HG03280 (cell line): ENCODE results near the gene STK11.
"Not testable (repeated sequence)": the region's sequence is repeated elsewhere in the genome, so short reads cannot be mapped to it uniquely, and the experiment has no call there.

Source experiments
- ATAC-seq: cut with Tn5 transposase; IDR thresholded peaks from one replicate; pipeline ENCODE4 v1.9.1; 2021; ENCODE audit warnings: mild to moderate bottlenecking, moderate library complexity; ENCODE audit not compliant: unreplicated experiment

STK11 gene

GRCh38 chr19:1246265-1247087 lies 40.9 kb downstream of the STK11 start:
- not testable (repeated sequence) for ATAC-seq

GRCh38 chr19:1247748-1248138 lies 42.2 kb downstream of the STK11 start:
- no peak for ATAC-seq

GRCh38 chr19:1248139-1248785 lies 42.7 kb downstream of the STK11 start, which contains the start of gene MIDN:
Gene MIDN, plus strand, starts transcription at chr19:1248583. Its CDS starts 1,714 bp downstream, at chr19:1250297.
- ATAC-seq, result peak; percentile 10

- ATAC-seq, result peak; percentile 28
These were observed 43.3 kb downstream of the STK11 start for GRCh38 chr19:1248786-1249297.

- peak; percentile 53 for ATAC-seq
These were observed 43.9 kb downstream of the STK11 start for GRCh38 chr19:1249298-1249989.

- ATAC-seq, result no peak
These were observed 44.4 kb downstream of the STK11 start for GRCh38 chr19:1249990-1250436.

- no peak for ATAC-seq
These were observed 45.1 kb downstream of the STK11 start for GRCh38 chr19:1250437-1251260.

- ATAC-seq, result no peak
These were observed 46.0 kb downstream of the STK11 start for GRCh38 chr19:1251330-1252220.

- ATAC-seq, result no peak
These were observed 46.7 kb downstream of the STK11 start for GRCh38 chr19:1252221-1252820.

GRCh38 chr19:1252821-1253513 lies 47.4 kb downstream of the STK11 start:
- ATAC-seq, result no peak

- ATAC-seq, result no peak
These were observed 48.0 kb downstream of the STK11 start for GRCh38 chr19:1253514-1254080.

- no peak for ATAC-seq
These were observed 48.5 kb downstream of the STK11 start for GRCh38 chr19:1254081-1254527.

- no peak for ATAC-seq
These were observed 49.1 kb downstream of the STK11 start for GRCh38 chr19:1254530-1255185.

GRCh38 chr19:1255186-1256161 lies 49.9 kb downstream of the STK11 start:
- ATAC-seq, result no peak

GRCh38 chr19:1256646-1257474 lies 51.3 kb downstream of the STK11 start:
- no peak for ATAC-seq
